ENCODE results near the gene CAMKK1. TPM values are rescaled to one million over a fixed set of nuclear protein-coding genes. Genes with fewer than 3 reads are reported as not detected.

CAMKK1 gene
- total and polyA plus RNA-seq, 2 experiments from 2014 or later = 4.3 to 7.1 TPM

DNA sequence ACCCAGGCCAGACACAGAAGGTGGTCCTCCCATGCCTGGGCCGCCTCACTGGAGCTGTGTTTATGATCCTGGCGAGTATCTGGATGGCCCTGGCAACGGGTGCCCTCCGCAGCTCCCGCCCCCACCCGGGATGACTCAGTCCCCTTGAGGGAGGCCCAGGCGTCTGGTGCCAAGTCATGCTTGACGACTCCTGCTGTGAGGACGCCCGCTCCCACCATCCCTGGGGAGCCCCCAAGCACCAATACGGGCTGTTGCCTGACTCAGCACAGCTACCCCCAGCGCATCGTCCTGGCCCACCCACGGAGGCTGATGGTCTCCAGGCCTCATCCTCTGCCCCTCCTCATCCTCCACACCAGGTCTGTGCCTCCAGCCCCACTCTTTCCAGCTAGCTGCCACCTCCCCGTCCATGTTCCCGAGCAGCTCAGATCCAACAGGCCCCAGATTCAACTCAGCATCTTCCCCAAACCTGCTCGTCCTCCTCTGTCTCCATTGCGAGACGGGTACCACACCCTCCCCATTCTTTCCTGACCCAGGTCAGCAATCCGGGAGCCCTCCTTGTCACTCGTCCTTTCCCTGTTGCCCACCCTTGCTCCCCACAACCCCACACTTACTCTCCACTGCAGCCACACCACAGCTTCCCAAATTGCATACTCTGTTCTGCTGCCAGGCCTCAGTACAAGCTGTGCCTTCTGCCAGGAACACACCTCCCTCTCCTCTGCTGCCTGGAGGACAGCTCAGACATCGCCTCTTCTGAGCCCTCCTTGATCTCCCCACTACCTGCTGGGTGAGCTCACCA is 2.6 kb downstream of the CAMKK1 start:
- H3K9me3 Mint-ChIP-seq = peaks cover 3% of the 10 kb centered on the region; the same call in 1 of the 3 replicates

More for the DNA sequence above, 2.6 kb downstream of the CAMKK1 start:
- Histone ChIP-seq H3K36me3 (ENCODE audit: insufficient read depth) (no peaks in the 10 kb centered on the region), H2AFZ (no peak overlapping the region), H3K27ac (ENCODE audit: low read depth) (no peak overlapping the region), H3K27me3 (ENCODE audit: insufficient read depth) (no peaks in the 10 kb centered on the region), H3K4me3 (no peak overlapping the region), H3K79me2 (replicated peaks; ENCODE audit: insufficient read depth) (0 out of 2 replicates have a peak, but pooled peaks cover 4% of the 10 kb centered on the region), H3K4me2 (no peak overlapping the region), H3K9me2 (ENCODE audit: insufficient read depth) (no peaks in the 10 kb centered on the region), H3K4me1 (ENCODE audit: insufficient read depth) (peaks cover 28% of the 10 kb centered on the region), H4K20me1 (replicated peaks; ENCODE audit: insufficient read depth) (no peaks in the 10 kb centered on the region; the same call in 1 of the 2 replicates), H3F3A (replicated peaks; ENCODE audit: low read depth) (peaks cover 17% of the 10 kb centered on the region; the same call in 1 of the 2 replicates)
- Mint-ChIP-seq H3K36me3 (ENCODE audit: low read depth) (no peaks in the 10 kb centered on the region; the same call in 2 of the 3 replicates), H3K4me1 (peaks cover 48% of the 10 kb centered on the region), H3K27ac (no peak overlapping the region), H3K27me3 (ENCODE audit: insufficient read depth, low read depth, poor library complexity) (peaks cover 24% of the 10 kb centered on the region), H3K4me3 (no peak overlapping the region; the same call in 2 of the 3 replicates)
- ATAC-seq (no peak), DNase-seq (ENCODE audit: low spot score) (no peak)
- TF ChIP-seq POLR2AphosphoS5 (IDR thresholded peaks at IDR 0.05; ENCODE audit: low read depth) = no peak
- no peak for TF ChIP-seq ZNF331 (CRISPR knock-in tag; IDR thresholded peaks at IDR 0.05; ENCODE audit: low read depth)
- TF ChIP-seq, protein P1, sequence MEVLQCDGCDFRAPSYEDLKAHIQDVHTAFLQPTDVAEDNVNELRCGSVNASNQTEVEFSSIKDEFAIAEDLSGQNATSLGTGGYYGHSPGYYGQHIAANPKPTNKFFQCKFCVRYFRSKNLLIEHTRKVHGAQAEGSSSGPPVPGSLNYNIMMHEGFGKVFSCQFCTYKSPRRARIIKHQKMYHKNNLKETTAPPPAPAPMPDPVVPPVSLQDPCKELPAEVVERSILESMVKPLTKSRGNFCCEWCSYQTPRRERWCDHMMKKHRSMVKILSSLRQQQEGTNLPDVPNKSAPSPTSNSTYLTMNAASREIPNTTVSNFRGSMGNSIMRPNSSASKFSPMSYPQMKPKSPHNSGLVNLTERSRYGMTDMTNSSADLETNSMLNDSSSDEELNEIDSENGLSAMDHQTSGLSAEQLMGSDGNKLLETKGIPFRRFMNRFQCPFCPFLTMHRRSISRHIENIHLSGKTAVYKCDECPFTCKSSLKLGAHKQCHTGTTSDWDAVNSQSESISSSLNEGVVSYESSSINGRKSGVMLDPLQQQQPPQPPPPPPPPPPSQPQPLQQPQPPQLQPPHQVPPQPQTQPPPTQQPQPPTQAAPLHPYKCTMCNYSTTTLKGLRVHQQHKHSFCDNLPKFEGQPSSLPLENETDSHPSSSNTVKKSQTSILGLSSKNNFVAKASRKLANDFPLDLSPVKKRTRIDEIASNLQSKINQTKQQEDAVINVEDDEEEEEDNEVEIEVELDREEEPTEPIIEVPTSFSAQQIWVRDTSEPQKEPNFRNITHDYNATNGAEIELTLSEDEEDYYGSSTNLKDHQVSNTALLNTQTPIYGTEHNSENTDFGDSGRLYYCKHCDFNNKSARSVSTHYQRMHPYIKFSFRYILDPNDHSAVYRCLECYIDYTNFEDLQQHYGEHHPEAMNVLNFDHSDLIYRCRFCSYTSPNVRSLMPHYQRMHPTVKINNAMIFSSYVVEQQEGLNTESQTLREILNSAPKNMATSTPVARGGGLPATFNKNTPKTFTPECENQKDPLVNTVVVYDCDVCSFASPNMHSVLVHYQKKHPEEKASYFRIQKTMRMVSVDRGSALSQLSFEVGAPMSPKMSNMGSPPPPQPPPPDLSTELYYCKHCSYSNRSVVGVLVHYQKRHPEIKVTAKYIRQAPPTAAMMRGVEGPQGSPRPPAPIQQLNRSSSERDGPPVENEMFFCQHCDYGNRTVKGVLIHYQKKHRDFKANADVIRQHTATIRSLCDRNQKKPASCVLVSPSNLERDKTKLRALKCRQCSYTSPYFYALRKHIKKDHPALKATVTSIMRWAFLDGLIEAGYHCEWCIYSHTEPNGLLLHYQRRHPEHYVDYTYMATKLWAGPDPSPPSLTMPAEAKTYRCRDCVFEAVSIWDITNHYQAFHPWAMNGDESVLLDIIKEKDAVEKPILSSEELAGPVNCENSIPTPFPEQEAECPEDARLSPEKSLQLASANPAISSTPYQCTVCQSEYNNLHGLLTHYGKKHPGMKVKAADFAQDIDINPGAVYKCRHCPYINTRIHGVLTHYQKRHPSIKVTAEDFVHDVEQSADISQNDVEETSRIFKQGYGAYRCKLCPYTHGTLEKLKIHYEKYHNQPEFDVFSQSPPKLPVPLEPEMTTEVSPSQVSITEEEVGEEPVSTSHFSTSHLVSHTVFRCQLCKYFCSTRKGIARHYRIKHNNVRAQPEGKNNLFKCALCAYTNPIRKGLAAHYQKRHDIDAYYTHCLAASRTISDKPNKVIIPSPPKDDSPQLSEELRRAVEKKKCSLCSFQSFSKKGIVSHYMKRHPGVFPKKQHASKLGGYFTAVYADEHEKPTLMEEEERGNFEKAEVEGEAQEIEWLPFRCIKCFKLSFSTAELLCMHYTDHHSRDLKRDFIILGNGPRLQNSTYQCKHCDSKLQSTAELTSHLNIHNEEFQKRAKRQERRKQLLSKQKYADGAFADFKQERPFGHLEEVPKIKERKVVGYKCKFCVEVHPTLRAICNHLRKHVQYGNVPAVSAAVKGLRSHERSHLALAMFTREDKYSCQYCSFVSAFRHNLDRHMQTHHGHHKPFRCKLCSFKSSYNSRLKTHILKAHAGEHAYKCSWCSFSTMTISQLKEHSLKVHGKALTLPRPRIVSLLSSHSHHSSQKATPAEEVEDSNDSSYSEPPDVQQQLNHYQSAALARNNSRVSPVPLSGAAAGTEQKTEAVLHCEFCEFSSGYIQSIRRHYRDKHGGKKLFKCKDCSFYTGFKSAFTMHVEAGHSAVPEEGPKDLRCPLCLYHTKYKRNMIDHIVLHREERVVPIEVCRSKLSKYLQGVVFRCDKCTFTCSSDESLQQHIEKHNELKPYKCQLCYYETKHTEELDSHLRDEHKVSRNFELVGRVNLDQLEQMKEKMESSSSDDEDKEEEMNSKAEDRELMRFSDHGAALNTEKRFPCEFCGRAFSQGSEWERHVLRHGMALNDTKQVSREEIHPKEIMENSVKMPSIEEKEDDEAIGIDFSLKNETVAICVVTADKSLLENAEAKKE (CRISPR knock-in tag; IDR thresholded peaks at IDR 0.05) = no peak
- no peak for TF ChIP-seq NANOG (IDR thresholded peaks at IDR 0.05; ENCODE audit: borderline replicate concordance)
- TF ChIP-seq ETS1 (IDR thresholded peaks at IDR 0.05) = no peak
- TF ChIP-seq JUNB (IDR thresholded peaks at IDR 0.05; ENCODE audit: unreplicated experiment) = no peak
- TF ChIP-seq, protein P2, sequence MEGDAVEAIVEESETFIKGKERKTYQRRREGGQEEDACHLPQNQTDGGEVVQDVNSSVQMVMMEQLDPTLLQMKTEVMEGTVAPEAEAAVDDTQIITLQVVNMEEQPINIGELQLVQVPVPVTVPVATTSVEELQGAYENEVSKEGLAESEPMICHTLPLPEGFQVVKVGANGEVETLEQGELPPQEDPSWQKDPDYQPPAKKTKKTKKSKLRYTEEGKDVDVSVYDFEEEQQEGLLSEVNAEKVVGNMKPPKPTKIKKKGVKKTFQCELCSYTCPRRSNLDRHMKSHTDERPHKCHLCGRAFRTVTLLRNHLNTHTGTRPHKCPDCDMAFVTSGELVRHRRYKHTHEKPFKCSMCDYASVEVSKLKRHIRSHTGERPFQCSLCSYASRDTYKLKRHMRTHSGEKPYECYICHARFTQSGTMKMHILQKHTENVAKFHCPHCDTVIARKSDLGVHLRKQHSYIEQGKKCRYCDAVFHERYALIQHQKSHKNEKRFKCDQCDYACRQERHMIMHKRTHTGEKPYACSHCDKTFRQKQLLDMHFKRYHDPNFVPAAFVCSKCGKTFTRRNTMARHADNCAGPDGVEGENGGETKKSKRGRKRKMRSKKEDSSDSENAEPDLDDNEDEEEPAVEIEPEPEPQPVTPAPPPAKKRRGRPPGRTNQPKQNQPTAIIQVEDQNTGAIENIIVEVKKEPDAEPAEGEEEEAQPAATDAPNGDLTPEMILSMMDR (conservative IDR thresholded peaks at IDR 0.05; ENCODE audit: low read depth in 2 of 2) = no peak
- no peak for TF ChIP-seq STAT1 (IDR thresholded peaks at IDR 0.05; ENCODE audit: unreplicated experiment)
- TF ChIP-seq REST (IDR thresholded peaks at IDR 0.05; ENCODE audit: unreplicated experiment) = no peak
- no peak for TF ChIP-seq EZH2 (IDR thresholded peaks at IDR 0.05; ENCODE audit: low read depth, unreplicated experiment)

Data from GM23338 (cell line).